Epithelial cell of proximal tubule (primary cell): ENCODE measurements around the gene NLGN3. TPM values are rescaled to one million over a fixed set of nuclear protein-coding genes. Genes with fewer than 3 reads are reported as not detected.

ENCODE experiments used
- DNase-seq: peaks from one replicate; pipeline ENCODE4 v3.0.0-alpha.2; 2011; ENCODE audit warnings: low read depth
- H3K4me3 ChIP-seq: 2 replicates; pipeline ENCODE4 v1.5.1; 2011; ENCODE audit warnings: low read depth, mild to moderate bottlenecking, low read length
- CTCF ChIP-seq: conservative IDR thresholded peaks from 2 replicates; pipeline ENCODE4 v1.5.1; 2012; ENCODE audit warnings: low read depth, mild to moderate bottlenecking, low read length
- total RNA-seq: library from RNA; depleted of rRNA; stranded (reverse); fragments of >200 nt; gene quantifications from 2 replicates; pipeline ENCODE4 v1.2.3, GENCODE V29; 2015

NLGN3 gene
- total RNA-seq, 1 donor from 2014 or later, result not detected

- TF ChIP-seq CTCF, result no peak
- no peak overlapping the region for H3K4me3 ChIP-seq
- no peak for DNase-seq
Measured at GRCh38 chrX:71159335-71159734, 14.7 kb downstream of the NLGN3 start.

- no peak for TF ChIP-seq CTCF
- no peak overlapping the region for H3K4me3 ChIP-seq
- DNase-seq, result no peak
Measured at GRCh38 chrX:71160475-71160874, 15.8 kb downstream of the NLGN3 start.

DNA sequence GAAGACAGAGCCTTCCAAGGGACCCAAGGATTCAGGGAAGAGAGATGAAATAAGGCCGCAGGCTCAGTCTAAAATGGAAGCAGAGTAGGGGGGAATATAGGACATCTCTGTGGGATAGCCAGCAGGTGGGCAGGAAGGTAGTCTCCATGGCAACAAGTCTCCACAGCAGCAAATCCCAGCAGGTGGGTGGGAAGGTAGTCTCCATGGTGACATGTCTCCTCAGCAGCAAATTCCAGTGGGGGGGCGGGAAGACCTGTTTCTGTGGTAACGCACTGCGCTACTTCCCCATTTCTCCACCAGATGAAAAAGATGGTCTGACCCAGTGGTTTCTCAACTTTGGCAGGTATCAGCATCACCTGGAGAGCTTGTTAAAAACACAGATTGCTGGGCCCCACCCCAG lies 18.3 kb downstream of the NLGN3 start:
- DNase-seq, result no peak
- no peak overlapping the region for H3K4me3 ChIP-seq
- TF ChIP-seq CTCF, result no peak

GRCh38 chrX:71164071-71164470 lies 19.4 kb downstream of the NLGN3 start:
- no peak overlapping the region for H3K4me3 ChIP-seq
- TF ChIP-seq CTCF, result no peak
- DNase-seq, result no peak

- H3K4me3 ChIP-seq, result no peak overlapping the region
- no peak for TF ChIP-seq CTCF
Measured at GRCh38 chrX:71166461-71166860, 21.8 kb downstream of the NLGN3 start.

DNA sequence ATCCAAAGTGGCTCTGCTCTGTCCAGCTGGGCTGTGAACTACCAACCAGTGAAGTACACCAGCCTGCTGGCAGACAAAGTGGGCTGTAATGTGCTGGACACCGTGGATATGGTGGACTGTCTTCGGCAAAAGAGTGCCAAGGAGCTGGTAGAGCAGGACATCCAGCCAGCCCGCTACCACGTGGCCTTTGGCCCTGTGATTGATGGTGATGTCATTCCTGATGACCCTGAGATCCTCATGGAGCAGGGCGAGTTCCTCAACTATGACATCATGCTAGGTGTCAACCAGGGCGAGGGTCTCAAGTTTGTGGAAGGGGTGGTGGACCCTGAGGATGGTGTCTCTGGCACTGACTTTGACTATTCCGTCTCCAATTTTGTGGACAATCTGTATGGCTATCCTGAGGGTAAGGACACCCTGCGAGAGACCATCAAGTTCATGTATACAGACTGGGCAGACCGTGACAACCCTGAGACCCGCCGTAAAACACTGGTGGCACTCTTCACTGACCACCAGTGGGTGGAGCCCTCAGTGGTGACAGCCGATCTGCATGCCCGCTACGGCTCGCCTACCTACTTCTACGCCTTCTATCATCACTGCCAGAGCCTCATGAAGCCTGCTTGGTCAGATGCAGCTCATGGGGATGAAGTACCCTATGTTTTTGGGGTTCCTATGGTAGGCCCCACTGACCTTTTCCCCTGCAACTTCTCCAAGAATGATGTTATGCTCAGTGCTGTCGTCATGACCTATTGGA lies 22.6 kb downstream of the NLGN3 start:
- no peak for TF ChIP-seq CTCF
- no peak for DNase-seq
- no peak overlapping the region for H3K4me3 ChIP-seq

More at GRCh38 chrX:71166461-71166860, 21.8 kb downstream of the NLGN3 start:
- DNase-seq, result no peak

- H3K4me3 ChIP-seq, result no peak overlapping the region
- no peak for DNase-seq
- no peak for TF ChIP-seq CTCF
Measured at GRCh38 chrX:71168134-71168533, 23.5 kb downstream of the NLGN3 start.
